Measurements from ENCODE around the gene APPL2.

- TF ChIP-seq POLR2A (IDR thresholded peaks at IDR 0.05) (no peak), CTCF (IDR thresholded peaks at IDR 0.05) (no peak)
Observed at GRCh38 chr12:105192624-105193225, 43.2 kb downstream of the APPL2 start.

Measured in tibial nerve (tissue), 3 donors.